ENCODE results near the gene TMA7. TPM values are rescaled to one million over a fixed set of nuclear protein-coding genes. Genes with fewer than 3 reads are reported as not detected.

TMA7 gene
- total and polyA plus RNA-seq, 9 of the 15 experiments (the other 6 are each of a cell fraction or from before 2014, with no cell fraction given) = 209 to 1,003 (median 486) TPM

- TF ChIP-seq RFX1 (IDR thresholded peaks at IDR 0.05) = no peak
- TF ChIP-seq ZC3H11A (IDR thresholded peaks at IDR 0.05; ENCODE audit: low read depth, low read length) = no peak
- TF ChIP-seq ETV6 (IDR thresholded peaks at IDR 0.05; ENCODE audit: borderline replicate concordance in 1 of 2, low read depth in 2 of 2, low read length in 1 of 2) = no peak
- no peak for TF ChIP-seq ETV6 (CRISPR knock-in tag; IDR thresholded peaks at IDR 0.05; ENCODE audit: borderline replicate concordance)
- no peak for TF ChIP-seq FOXP4 (CRISPR knock-in tag; IDR thresholded peaks at IDR 0.05; ENCODE audit: borderline replicate concordance)
- no peak for TF ChIP-seq FOXA3 (CRISPR knock-in tag; conservative IDR thresholded peaks at IDR 0.05 in 1 of 2, IDR thresholded peaks at IDR 0.05 in 1 of 2)
- TF ChIP-seq ZBED1 (IDR thresholded peaks at IDR 0.05) = no peak
Measured at GRCh38 chr3:48411606-48412374, 28.3 kb upstream of the TMA7 start (continued).

- H3K4me2 ChIP-seq (ENCODE audit: insufficient read depth, low read length) = no peak overlapping the region
- CTCF ChIA-PET (ENCODE audit: low intra/inter-chr PET ratio) = no interaction called here
- H3K9me1 ChIP-seq (ENCODE audit: control insufficient read depth, insufficient read depth, low read length) = no peaks in the 10 kb centered on the region
- H3K4me1 ChIP-seq (replicated peaks in 1 of 2; ENCODE audit: control insufficient read depth in 2 of 2, insufficient read depth in 2 of 2, low read length in 2 of 2) = peaks cover 0 to 6% of the 10 kb centered on the region in 2 experiments; a peak in 1 of 5 replicates
- BruUV-seq (replicated peaks) = no TSS peak
- no peak for TF ChIP-seq ZNF609 (CRISPR knock-in tag; IDR thresholded peaks at IDR 0.05; ENCODE audit: borderline replicate concordance)
- H3K9me3 ChIP-seq (replicated peaks; ENCODE audit: control insufficient read depth, insufficient read depth, low read depth, low read length) = no peaks in the 10 kb centered on the region
- in situ Hi-C loops (cut with MboI) (no loop called here), intact Hi-C loops (cut with micrococcal nuclease) (no loop called here)
- 62% methylated on average over 11 of the region's 19 CpGs for WGBS (ENCODE audit: insufficient coverage, low coverage, missing lambda C conversion rate)
- no peak overlapping the region for H3K27ac ChIP-seq (ENCODE audit: extremely low read depth, low read depth, low read length)
- FAIRE-seq (no peak), ATAC-seq (no peak), DNase-seq (ENCODE audit: extremely low read depth in 1 of 4, low spot score in 3 of 4) (no peak)
- H3K4me3 ChIP-seq = no peak overlapping the region
- H2AFZ ChIP-seq (ENCODE audit: low read depth, low read length) = no peak overlapping the region
- H3K36me3 ChIP-seq (ENCODE audit: control insufficient read depth, insufficient read depth, low read length) = no peaks in the 10 kb centered on the region
- POLR2A ChIA-PET = no interaction called here
- H4K20me1 ChIP-seq (replicated peaks; ENCODE audit: control insufficient read depth, insufficient read depth, low read length) = 0 out of 2 replicates have a peak, but pooled peaks cover 6% of the 10 kb centered on the region
- no peaks in the 10 kb centered on the region for H3K79me2 ChIP-seq (ENCODE audit: control insufficient read depth, insufficient read depth, low read length)
- H3K9ac ChIP-seq (ENCODE audit: insufficient read depth in 1 of 2, low read depth in 2 of 2, low read length in 2 of 2) = no peak overlapping the region
- no peaks in the 10 kb centered on the region for H3K27me3 ChIP-seq (ENCODE audit: control insufficient read depth in 2 of 2, insufficient read depth in 2 of 2, low read length in 2 of 2)
Measured at GRCh38 chr3:48412375-48413001, 27.6 kb upstream of the TMA7 start.

Data from K562 (cell line).